ENCODE measurements around the gene SLC6A9. TPM values are rescaled to one million over a fixed set of nuclear protein-coding genes. Genes with fewer than 3 reads are reported as not detected.
A peak's percentile ranks its signal among the peaks of the same experiment; 100 is the strongest.

SLC6A9 gene
- total RNA-seq, 2 experiments from 2014 or later: 0.17 TPM; not detected in 1

- Mint-ChIP-seq H3K9me3 (no peaks in the 10 kb centered on the region), H3K27ac (peak within 1 kb of the TSS; percentile 92), H3K36me3 (ENCODE audit: low read depth) (peaks cover 52% of the 10 kb centered on the region), H3K4me3 (peak within 1 kb of the TSS; percentile 96), H3K27me3 (peaks cover under 1% of the 10 kb centered on the region), H3K4me1 (ENCODE audit: low read depth) (peaks cover 68% of the 10 kb centered on the region)
- POLR2A ChIA-PET: interaction anchor here (0.8 to 2.6 kb wide), 6 partner anchors 12 to 55 kb away, joined by 3 to 10 read pairs (median 6); partner anchors contain the start of gene IPO13
- Histone ChIP-seq H3K27me3 (ENCODE audit: control insufficient read depth in 1 of 2, insufficient read depth in 2 of 2, low read length in 2 of 2) (peaks cover under 1% of the 10 kb centered on the region in 2 experiments), H3K4me3 (ENCODE audit: low read length) (peak within 1 kb of the TSS; percentile 99), H3K9me3 (ENCODE audit: control insufficient read depth in 1 of 2, insufficient read depth in 1 of 2, low read length in 2 of 2) (no peaks in the 10 kb centered on the region), H3K4me1 (ENCODE audit: insufficient read depth, low read length) (peaks cover 61% of the 10 kb centered on the region), H3K27ac (ENCODE audit: low read depth in 1 of 2, low read length in 2 of 2) (peak within 1 kb of the TSS; percentile 78 to 86), H3K36me3 (ENCODE audit: insufficient read depth, low read length) (peaks cover 40% of the 10 kb centered on the region)
- ATAC-seq (ENCODE audit: poor library complexity) (peak; percentile 72), DNase-seq (peak; percentile 85 to 96 (median 91))
- CTCF ChIA-PET: interaction anchor here (1.0 to 2.8 kb wide), 6 partner anchors 16 to 71 kb away, joined by 4 to 13 read pairs (median 8); partner anchors contain the start of genes ARTN, CCDC24 and IPO13
- TF ChIP-seq CTCF (IDR thresholded peaks at IDR 0.05): no peak
- intact Hi-C loops (cut with DNase I, micrococcal nuclease): loop anchor here (1.0 to 10.0 kb wide), 8 partner anchors 17 to 1207 kb away; partner anchors contain the start of genes IPO13 (in 2 of the 2), C1orf50 (in 1 of the 2), CCDC24 (in 1 of the 2) and CDC20 (in 1 of the 2)
These were observed 56.6 kb downstream of the SLC6A9 start, which contains the start of gene ATP6V0B for GRCh38 chr1:43974443-43975248. TSS of gene ATP6V0B (plus strand) at chr1:43974960. CDS start at chr1:43975041, 81 bp downstream.

GRCh38 chr1:43973981-43974442 lies 57.2 kb downstream of the SLC6A9 start:
- DNase-seq: no peak
- Mint-ChIP-seq H3K27me3 (no peaks in the 10 kb centered on the region), H3K36me3 (ENCODE audit: low read depth) (peaks cover 54% of the 10 kb centered on the region), H3K27ac (peak overlapping the region; percentile 92), H3K4me1 (ENCODE audit: low read depth) (peaks cover 73% of the 10 kb centered on the region), H3K9me3 (no peaks in the 10 kb centered on the region), H3K4me3 (peak overlapping the region; percentile 96)
- peaks cover 65% of the 10 kb centered on the region for H3K4me1 ChIP-seq (ENCODE audit: insufficient read depth, low read length)
- peak overlapping the region; percentile 99 for H3K4me3 ChIP-seq (ENCODE audit: low read length)
- ChIA-PET CTCF (interaction anchor here (2.2 to 2.8 kb wide), 4 partner anchors 17 to 62 kb away, joined by 6 to 13 read pairs (median 12); partner anchors contain the start of genes ARTN, CCDC24 and IPO13), POLR2A (interaction anchor here (0.8 to 2.6 kb wide), 3 partner anchors 18 to 56 kb away, joined by 3 to 10 read pairs (median 6); no protein-coding TSS in a partner anchor)
- H3K9me3 ChIP-seq (ENCODE audit: control insufficient read depth in 1 of 2, insufficient read depth in 1 of 2, low read length in 2 of 2): no peaks in the 10 kb centered on the region
- H3K27me3 ChIP-seq (ENCODE audit: control insufficient read depth in 1 of 2, insufficient read depth in 2 of 2, low read length in 2 of 2): no peaks in the 10 kb centered on the region
- peaks cover 40% of the 10 kb centered on the region for H3K36me3 ChIP-seq (ENCODE audit: insufficient read depth, low read length)
- H3K27ac ChIP-seq (ENCODE audit: low read depth in 1 of 2, low read length in 2 of 2): peak overlapping the region; percentile 78 to 86
- no peak for ATAC-seq (ENCODE audit: poor library complexity)
- intact Hi-C loops (cut with DNase I, micrococcal nuclease): loop anchor here (1.0 to 10.0 kb wide), 5 partner anchors 28 to 799 kb away; partner anchors contain the start of genes IPO13 (in 2 of the 2), CDC20 (in 1 of the 2), CFAP57 (in 1 of the 2) and EBNA1BP2 (in 1 of the 2)
- TF ChIP-seq CTCF (IDR thresholded peaks at IDR 0.05): no peak

GRCh38 chr1:43971336-43971980 lies 59.8 kb downstream of the SLC6A9 start:
- Histone ChIP-seq H3K36me3 (ENCODE audit: insufficient read depth, low read length) (peaks cover 20% of the 10 kb centered on the region), H3K4me3 (ENCODE audit: low read length) (no peak overlapping the region), H3K9me3 (ENCODE audit: control insufficient read depth in 1 of 2, insufficient read depth in 1 of 2, low read length in 2 of 2) (no peaks in the 10 kb centered on the region), H3K4me1 (ENCODE audit: insufficient read depth, low read length) (peaks cover 48% of the 10 kb centered on the region), H3K27ac (ENCODE audit: low read depth in 1 of 2, low read length in 2 of 2) (no peak overlapping the region), H3K27me3 (ENCODE audit: control insufficient read depth in 1 of 2, insufficient read depth in 2 of 2, low read length in 2 of 2) (no peaks in the 10 kb centered on the region)
- ATAC-seq (ENCODE audit: poor library complexity) (no peak), DNase-seq (no peak)
- TF ChIP-seq CTCF (IDR thresholded peaks at IDR 0.05): no peak
- ChIA-PET POLR2A (no interaction called here), CTCF (no interaction called here)
- H3K4me3 Mint-ChIP-seq: peak overlapping the region; percentile 90
- no peak overlapping the region for H3K27ac Mint-ChIP-seq
- no peaks in the 10 kb centered on the region for H3K9me3 Mint-ChIP-seq
- peaks cover 31% of the 10 kb centered on the region for H3K36me3 Mint-ChIP-seq (ENCODE audit: low read depth)
- intact Hi-C loops (cut with DNase I, micrococcal nuclease): loop anchor here in 1 of 2 experiments (10.0 kb wide), 3 partner anchors 383 to 797 kb away; partner anchors contain the start of genes CDC20, CFAP57, EBNA1BP2 and ERI3
- peaks cover 50% of the 10 kb centered on the region for H3K4me1 Mint-ChIP-seq (ENCODE audit: low read depth)
- no peaks in the 10 kb centered on the region for H3K27me3 Mint-ChIP-seq

Measured in CD4-positive, alpha-beta T cell (primary cell).